GM12878 (cell line): Measurements from ENCODE around the gene COX6B1. TPM values are rescaled to one million over a fixed set of nuclear protein-coding genes. Genes with fewer than 3 reads are reported as not detected.
"Not testable (repeated sequence)": the region's sequence is repeated elsewhere in the genome, so short reads cannot be mapped to it uniquely, and the experiment has no call there.

ENCODE experiments used
- ATAC-seq: fragments of 200-7000 bp; cut with Tn5 transposase; 3 replicates; pipeline ENCODE4 v1.9.1; 2020; ENCODE audit warnings: mild to moderate bottlenecking, moderate library complexity
- BruUV-seq: library from RNA; stranded (reverse); fragments of 400-500 nt; replicated peaks from 2 replicates; lab custom pipeline; 2021; lab: Mats Ljungman, UMichigan
- CTCF ChIA-PET: fragments of 300-600 bp; sonication (Branson Sonifier 250); formaldehyde crosslinking; extraction: SDS; loops from one replicate; lab custom pipeline; 2021; ENCODE audit warnings: inconsistent platforms; lab: Yijun Ruan, JAX
- POLR2A ChIA-PET: fragments of 350-600 bp; formaldehyde crosslinking; extraction: SDS; loops from one replicate; lab custom pipeline; 2021; ENCODE audit warnings: inconsistent platforms; lab: Charles Lee
- RAD21 ChIA-PET: fragments of 300-600 bp; sonication (Branson Sonifier 250); formaldehyde crosslinking; loops from one replicate; lab custom pipeline; 2023; ENCODE audit warnings: antibody characterized with exemption; ENCODE audit not compliant: unreplicated experiment; lab: Charles Lee
- SMC1A ChIA-PET: fragments of 300-600 bp; sonication (Branson Sonifier 250); formaldehyde crosslinking; loops from one replicate; lab custom pipeline; 2023; ENCODE audit not compliant: unreplicated experiment, uncharacterized antibody; lab: Charles Lee
- DNase-seq: peaks from one replicate; pipeline ENCODE4 v3.0.0-alpha.2; 2011; ENCODE audit warnings: low read depth, low spot score
- FAIRE-seq: peaks from 3 replicates; lab custom pipeline; 2011; peaks lifted over from hg19 to GRCh38; lab: Jason Lieb, UNC
- H2AFZ ChIP-seq: 2 replicates; pipeline ENCODE4 v1.6.0; 2011; ENCODE audit warnings: low read depth, low read length, control low read depth; ENCODE audit not compliant: control insufficient read depth
- H3K27ac ChIP-seq: 2 replicates; pipeline ENCODE4 v1.5.1; 2011; ENCODE audit warnings: control low read depth; ENCODE audit not compliant: control insufficient read depth, insufficient read depth
- H3K27me3 ChIP-seq, 2 experiments: replicated peaks in 1 of 2; 2 replicates each; pipeline versions ENCODE4 v1.6.0 to v1.6.1; 2011; ENCODE audit warnings: low read length in 1 of 2; ENCODE audit not compliant: control insufficient read depth in 2 of 2, insufficient read depth in 2 of 2
- H3K36me3 ChIP-seq, 2 experiments: 2 replicates each; pipeline ENCODE4 v1.5.1; 2011; ENCODE audit warnings: low read length in 1 of 2; ENCODE audit not compliant: control insufficient read depth in 2 of 2, insufficient read depth in 2 of 2
- H3K4me1 ChIP-seq: 2 replicates; pipeline ENCODE4 v1.6.1; 2011; ENCODE audit warnings: mild to moderate bottlenecking, low read length, moderate library complexity, mixed read lengths; ENCODE audit not compliant: control insufficient read depth, insufficient read depth
- H3K4me2 ChIP-seq: 2 replicates; pipeline ENCODE4 v1.6.0; 2011; ENCODE audit warnings: control low read depth; ENCODE audit not compliant: control insufficient read depth, insufficient read depth
- H3K4me3 ChIP-seq: fragments of 200-600 bp; sonication (generic); 2 replicates; pipeline ENCODE4 v1.5.1; 2016
- H3K79me2 ChIP-seq: 2 replicates; pipeline ENCODE4 v1.6.0; 2011; ENCODE audit warnings: low read length; ENCODE audit not compliant: control insufficient read depth, insufficient read depth
- H3K9ac ChIP-seq: 2 replicates; pipeline ENCODE4 v1.8.0; 2011; ENCODE audit warnings: low read length, control low read depth, mixed read lengths; ENCODE audit not compliant: control insufficient read depth, insufficient read depth
- H3K9me3 ChIP-seq: replicated peaks from 3 replicates; pipeline ENCODE4 v1.5.1; 2011; ENCODE audit warnings: mild to moderate bottlenecking, low read length; ENCODE audit not compliant: control insufficient read depth, insufficient read depth
- H4K20me1 ChIP-seq: 2 replicates; pipeline ENCODE4 v1.6.0; 2011; ENCODE audit not compliant: control insufficient read depth, insufficient read depth
- CHD1 ChIP-seq: IDR thresholded peaks from 2 replicates; pipeline ENCODE4 v1.6.1; 2012; ENCODE audit warnings: low read depth, low read length, improper control_type of control experiment
- FOXK2 ChIP-seq: fragments of 450-650 bp; IDR thresholded peaks from 2 replicates; pipeline ENCODE4 v1.6.1; 2017; ENCODE audit warnings: mild to moderate bottlenecking, moderate library complexity
- SMARCA5 ChIP-seq: fragments of 450-650 bp; IDR thresholded peaks from 2 replicates; pipeline ENCODE4 v1.6.1; 2017; ENCODE audit warnings: mild to moderate bottlenecking
- TBL1XR1 ChIP-seq: IDR thresholded peaks from 2 replicates; pipeline ENCODE4 v1.6.1; 2012; ENCODE audit warnings: low read depth, low read length, improper control_type of control experiment
- TCF12 ChIP-seq: IDR thresholded peaks from 2 replicates; pipeline ENCODE4 v1.6.1; 2011; ENCODE audit warnings: low read depth, mild to moderate bottlenecking, low read length
- ZNF24 ChIP-seq: fragments of 450-650 bp; IDR thresholded peaks from 2 replicates; pipeline ENCODE4 v1.6.1; 2017; ENCODE audit warnings: antibody characterized with exemption, mild to moderate bottlenecking
- WGBS: methylation state at CpG from one replicate; pipeline ENCODE4 v1.1.6; 2016; ENCODE audit warnings: low lambda C conversion rate; ENCODE audit not compliant: insufficient replicate concordance, insufficient coverage; ENCODE audit errors: missing lambda C conversion rate; 5-methylcytosine and 5-hydroxymethylcytosine counted together
- in situ Hi-C: fragments of 300-500 bp; cut with MboI; formaldehyde crosslinking; loops from 9 replicates; pipeline ENCODE4 v1.14.3; 2018; ENCODE audit warnings: mixed read lengths
- intact Hi-C: fragments of 100-400 bp; cut with micrococcal nuclease; formaldehyde crosslinking; loops from one replicate; pipeline ENCODE4 v1.14.2; 2022; ENCODE audit not compliant: unreplicated experiment
- polyA plus RNA-seq, 11 experiments: library from polyadenylated mRNA; depleted of rRNA in 4 of 11; unstranded in 6 of 11; stranded (reverse) in 5 of 11; fragments of >200 nt; fragmentation: Nextera tagmentation in 4 of 11; fragmentation: Illumina TruSeq in 1 of 11; extraction: Ambion mirVana in 4 of 11; extraction: Trizol in 1 of 11; gene quantifications; 1 replicate in 1 of 11; 2 replicates in 10 of 11; pipeline versions ENCODE4 v1.2.1 to v1.2.3, GENCODE V29; 2011 to 2016; ENCODE audit warnings: inconsistent platforms in 2 of 11, missing spikeins in 2 of 11, low read depth in 1 of 11
- total RNA-seq, 4 experiments: library from RNA; depleted of rRNA in 3 of 4; stranded (reverse); fragments of >200 nt in 3 of 4; fragmentation: Illumina TruSeq in 1 of 4; extraction: Trizol in 1 of 4; gene quantifications; 2 replicates each; pipeline versions ENCODE4 v1.2.1 to v1.2.3, GENCODE V29; 2013 to 2021
- TF ChIP-seq, protein P1 (sequence below): fragments of 150-350 bp; IDR thresholded peaks from 2 replicates; pipeline ENCODE4 v1.6.1; 2014; ENCODE audit warnings: mild to moderate bottlenecking, low read depth, low read length
- TF ChIP-seq, protein P2 (sequence below): IDR thresholded peaks from 2 replicates; pipeline ENCODE4 v1.6.1; 2012; ENCODE audit warnings: low read depth, low read length, improper control_type of control experiment

Gene COX6B1
- total and polyA plus RNA-seq, 10 of the 15 experiments (the other 5 are each of a cell fraction or from before 2014, with no cell fraction given), result 500 to 1,700 (median 862) TPM

DNA sequence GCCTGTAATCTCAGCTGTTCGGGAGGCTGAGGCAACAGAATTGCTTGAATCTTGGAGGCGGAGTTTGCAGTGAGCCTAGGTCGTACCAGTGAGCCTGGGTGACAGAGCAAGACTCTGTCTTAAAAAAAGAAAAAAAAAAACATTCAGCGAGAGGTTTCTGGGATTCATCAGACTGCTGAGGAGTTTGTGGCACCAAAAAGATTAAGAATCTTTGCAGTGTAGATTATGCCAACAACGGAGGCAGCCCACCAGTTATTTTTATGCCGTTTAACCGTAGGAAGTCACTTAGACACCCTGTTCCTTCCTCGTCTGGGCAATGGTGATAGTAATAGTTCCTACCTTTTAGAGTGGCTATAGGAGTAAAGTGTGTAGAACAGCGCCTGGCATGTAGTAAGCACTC, 2.5 kb downstream of the COX6B1 start:
- in situ Hi-C loops, result no loop called here

DNA sequence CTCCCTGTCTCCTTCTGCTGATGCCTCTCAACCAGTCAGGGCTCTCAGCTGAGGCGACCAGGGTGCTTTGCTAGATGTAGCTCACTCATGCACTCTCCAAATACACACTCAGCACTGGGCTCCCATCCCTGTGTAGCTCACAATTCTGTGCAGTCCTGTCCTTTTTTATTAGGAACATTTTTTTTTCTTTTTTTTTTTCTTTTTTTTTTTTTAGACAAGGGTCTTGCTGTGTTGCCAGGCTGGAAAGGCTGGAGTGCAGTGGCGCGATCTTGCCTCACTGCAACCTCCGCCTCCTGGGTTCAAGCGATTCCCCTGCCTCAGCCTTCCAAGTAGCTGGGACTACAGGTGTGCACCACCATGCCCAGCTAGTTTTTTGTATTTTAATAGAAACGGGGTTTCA, 6.7 kb downstream of the COX6B1 start:
- POLR2A ChIA-PET, H3K9me3 ChIP-seq, H3K27ac ChIP-seq, in situ Hi-C loops, H3K4me1 ChIP-seq, H3K9ac ChIP-seq, DNase-seq, RAD21 ChIA-PET, H4K20me1 ChIP-seq, H3K4me3 ChIP-seq, H3K4me2 ChIP-seq, ATAC-seq, BruUV-seq, FAIRE-seq, H2AFZ ChIP-seq, H3K27me3 ChIP-seq, SMC1A ChIA-PET, intact Hi-C loops: not testable (repeated sequence)
- WGBS, result 85% methylated on average over 6 of the region's 6 CpGs
- Histone ChIP-seq H3K79me2 (peaks cover 10% of the 10 kb centered on the region), H3K36me3 (peaks cover 13 to 14% of the 10 kb centered on the region in 2 experiments; a peak in 3 of 4 replicates)
- CTCF ChIA-PET, result interaction anchor here (2.0 kb wide), 1 partner anchor 106 kb away, joined by 9 read pairs; no protein-coding TSS in a partner anchor

More for the DNA sequence above, 2.5 kb downstream of the COX6B1 start:
- H3K9ac ChIP-seq, result no peak overlapping the region
- no peak for FAIRE-seq
- no peak for TF ChIP-seq CHD1
- TF ChIP-seq TCF12, result no peak
- TF ChIP-seq TBL1XR1, result no peak
- TF ChIP-seq ZNF24, result no peak
- TF ChIP-seq FOXK2, result no peak
- no peak for TF ChIP-seq SMARCA5
- TF ChIP-seq, protein P1, sequence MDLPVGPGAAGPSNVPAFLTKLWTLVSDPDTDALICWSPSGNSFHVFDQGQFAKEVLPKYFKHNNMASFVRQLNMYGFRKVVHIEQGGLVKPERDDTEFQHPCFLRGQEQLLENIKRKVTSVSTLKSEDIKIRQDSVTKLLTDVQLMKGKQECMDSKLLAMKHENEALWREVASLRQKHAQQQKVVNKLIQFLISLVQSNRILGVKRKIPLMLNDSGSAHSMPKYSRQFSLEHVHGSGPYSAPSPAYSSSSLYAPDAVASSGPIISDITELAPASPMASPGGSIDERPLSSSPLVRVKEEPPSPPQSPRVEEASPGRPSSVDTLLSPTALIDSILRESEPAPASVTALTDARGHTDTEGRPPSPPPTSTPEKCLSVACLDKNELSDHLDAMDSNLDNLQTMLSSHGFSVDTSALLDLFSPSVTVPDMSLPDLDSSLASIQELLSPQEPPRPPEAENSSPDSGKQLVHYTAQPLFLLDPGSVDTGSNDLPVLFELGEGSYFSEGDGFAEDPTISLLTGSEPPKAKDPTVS, result no peak
- TF ChIP-seq, protein P2, sequence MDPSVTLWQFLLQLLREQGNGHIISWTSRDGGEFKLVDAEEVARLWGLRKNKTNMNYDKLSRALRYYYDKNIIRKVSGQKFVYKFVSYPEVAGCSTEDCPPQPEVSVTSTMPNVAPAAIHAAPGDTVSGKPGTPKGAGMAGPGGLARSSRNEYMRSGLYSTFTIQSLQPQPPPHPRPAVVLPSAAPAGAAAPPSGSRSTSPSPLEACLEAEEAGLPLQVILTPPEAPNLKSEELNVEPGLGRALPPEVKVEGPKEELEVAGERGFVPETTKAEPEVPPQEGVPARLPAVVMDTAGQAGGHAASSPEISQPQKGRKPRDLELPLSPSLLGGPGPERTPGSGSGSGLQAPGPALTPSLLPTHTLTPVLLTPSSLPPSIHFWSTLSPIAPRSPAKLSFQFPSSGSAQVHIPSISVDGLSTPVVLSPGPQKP, result no peak
- TF ChIP-seq, all 136 proteins: peak for 0
- H3K36me3 ChIP-seq, result peaks cover 6 to 10% of the 10 kb centered on the region in 2 experiments; a peak in 3 of 4 replicates
- no peak overlapping the region for H3K4me3 ChIP-seq
- no peak overlapping the region for H3K27ac ChIP-seq
- 85% methylated on average over 9 of the region's 9 CpGs for WGBS
- H3K4me2 ChIP-seq, result no peak overlapping the region; the same call in 1 of the 2 replicates
- intact Hi-C loops, result no loop called here
- ATAC-seq (no peak), DNase-seq (no peak)
- H4K20me1 ChIP-seq, result no peaks in the 10 kb centered on the region; the same call in 1 of the 2 replicates
- RAD21 ChIA-PET, result no interaction called here
- no peak overlapping the region for H2AFZ ChIP-seq
- peaks cover 7% of the 10 kb centered on the region; the same call in 1 of the 2 replicates for H3K4me1 ChIP-seq
- POLR2A ChIA-PET, result interaction anchor here (0.7 to 1.5 kb wide), 2 partner anchors 9 to 19 kb away, joined by 4 to 10 read pairs; no protein-coding TSS in a partner anchor
- CTCF ChIA-PET, result no interaction called here
- SMC1A ChIA-PET, result no interaction called here
- H3K79me2 ChIP-seq, result peaks cover 26% of the 10 kb centered on the region
- BruUV-seq, result no TSS peak
- no peaks in the 10 kb centered on the region for H3K27me3 ChIP-seq
- H3K9me3 ChIP-seq, result no peaks in the 10 kb centered on the region
